Hepatocyte (in vitro differentiated cells): ENCODE results near the gene CNR1. TPM values are rescaled to one million over a fixed set of nuclear protein-coding genes. Genes with fewer than 3 reads are reported as not detected.
A peak's percentile ranks its signal among the peaks of the same experiment; 100 is the strongest.

Source experiments
- DNase-seq: peaks from one replicate; pipeline ENCODE4 v3.0.0-alpha.2; 2016; ENCODE audit warnings: low spot score
- H2AFZ ChIP-seq: fragments of 200-600 bp; sonication (generic); 2 replicates; pipeline ENCODE4 v1.6.0; 2016; ENCODE audit warnings: antibody characterized with exemption, mild to moderate bottlenecking
- H3K27ac ChIP-seq: fragments of 200-600 bp; sonication (generic); 2 replicates; pipeline ENCODE4 v1.5.1; 2016; ENCODE audit warnings: mild to moderate bottlenecking
- H3K27me3 ChIP-seq: fragments of 200-600 bp; sonication (generic); 2 replicates; pipeline ENCODE4 v1.6.1; 2016
- H3K36me3 ChIP-seq: fragments of 200-600 bp; sonication (generic); replicated peaks from 2 replicates; pipeline ENCODE4 v1.5.1; 2016; ENCODE audit warnings: low read depth; ENCODE audit not compliant: insufficient read depth
- H3K4me1 ChIP-seq: fragments of 200-600 bp; sonication (generic); 2 replicates; pipeline ENCODE4 v1.5.1; 2016; ENCODE audit warnings: mild to moderate bottlenecking, moderate library complexity; ENCODE audit not compliant: insufficient read depth
- H3K4me2 ChIP-seq: fragments of 200-600 bp; sonication (generic); 2 replicates; pipeline ENCODE4 v1.6.0; 2016
- H3K4me3 ChIP-seq: fragments of 200-600 bp; sonication (generic); 2 replicates; pipeline ENCODE4 v1.5.1; 2016; ENCODE audit warnings: mild to moderate bottlenecking
- H3K79me2 ChIP-seq: fragments of 200-600 bp; sonication (generic); 2 replicates; pipeline ENCODE4 v1.6.0; 2017; ENCODE audit warnings: mild to moderate bottlenecking
- H3K9me2 ChIP-seq: fragments of 200-600 bp; sonication (generic); replicated peaks from 2 replicates; pipeline ENCODE4 v1.6.0; 2017; ENCODE audit warnings: mild to moderate bottlenecking; ENCODE audit not compliant: insufficient read depth
- H3K9me3 ChIP-seq: fragments of 200-600 bp; sonication (generic); 2 replicates; pipeline ENCODE4 v1.5.1; 2016; ENCODE audit warnings: low read depth, mild to moderate bottlenecking
- H4K20me1 ChIP-seq: fragments of 200-600 bp; sonication (generic); 2 replicates; pipeline ENCODE4 v1.6.0; 2016; ENCODE audit warnings: mild to moderate bottlenecking; ENCODE audit not compliant: insufficient read depth, poor library complexity, severe bottlenecking
- CTCF ChIP-seq: fragments of 200-600 bp; sonication (generic); IDR thresholded peaks from 2 replicates; pipeline ENCODE4 v1.5.1; 2016; ENCODE audit warnings: antibody characterized with exemption, mild to moderate bottlenecking; ENCODE audit not compliant: poor library complexity
- EZH2 ChIP-seq: fragments of 200-600 bp; sonication (generic); IDR thresholded peaks from 2 replicates; pipeline ENCODE4 v1.6.1; 2016; ENCODE audit warnings: antibody characterized with exemption, mild to moderate bottlenecking, borderline replicate concordance
- EZH2phosphoT487 ChIP-seq: fragments of 200-600 bp; sonication (generic); IDR thresholded peaks from one replicate; pipeline ENCODE4 v1.6.1; 2018; ENCODE audit warnings: antibody characterized with exemption, mild to moderate bottlenecking, low read depth, moderate library complexity; ENCODE audit not compliant: unreplicated experiment, severe bottlenecking
- WGBS: methylation state at CpG from one replicate; pipeline ENCODE4 v1.1.6; 2016; ENCODE audit warnings: low lambda C conversion rate; ENCODE audit errors: missing lambda C conversion rate; 5-methylcytosine and 5-hydroxymethylcytosine counted together
- polyA plus RNA-seq: library from polyadenylated mRNA; unstranded; fragments of >200 nt; fragmentation: Nextera tagmentation; extraction: Ambion mirVana; gene quantifications from 2 replicates; pipeline ENCODE4 v1.2.1, GENCODE V29; 2016
- total RNA-seq: library from RNA; depleted of rRNA; stranded (reverse); fragments of >200 nt; gene quantifications from 2 replicates; pipeline ENCODE4 v1.2.3, GENCODE V29; 2014

The CNR1 gene
- total RNA-seq (4.4 and 5.2 TPM in 2 replicates), polyA plus RNA-seq (1.1 and 1.6 TPM in 2 replicates)

GRCh38 chr6:88165844-88166492, at the start of gene CNR1:
Gene CNR1 (minus strand): TSS chr6:88166347. CDS start chr6:88145274, 21,073 bp downstream.
- TF ChIP-seq CTCF (no peak), EZH2phosphoT487 (no peak), EZH2 (no peak)
- peaks cover 62% of the 10 kb centered on the region for H3K27me3 ChIP-seq
- WGBS, result 1% methylated on average over 49 of the region's 78 CpGs
- H3K4me1 ChIP-seq, result peaks cover 10% of the 10 kb centered on the region
- no peaks in the 10 kb centered on the region for H3K79me2 ChIP-seq
- peak within 1 kb of the TSS; percentile 32 for H3K27ac ChIP-seq
- H3K36me3 ChIP-seq, result no peaks in the 10 kb centered on the region
- no peaks in the 10 kb centered on the region for H3K9me2 ChIP-seq
- peak within 1 kb of the TSS; percentile 100 for H3K4me2 ChIP-seq
- DNase-seq, result peak; percentile 79
- peak within 1 kb of the TSS; percentile 87 for H2AFZ ChIP-seq
- no peaks in the 10 kb centered on the region for H3K9me3 ChIP-seq
- H3K4me3 ChIP-seq, result peak within 1 kb of the TSS; percentile 84
- no peaks in the 10 kb centered on the region for H4K20me1 ChIP-seq

GRCh38 chr6:88211446-88211845, 45.3 kb upstream of the CNR1 start:
- no peak overlapping the region for H2AFZ ChIP-seq
- H3K27me3 ChIP-seq, result peaks cover 3% of the 10 kb centered on the region
- H3K79me2 ChIP-seq, result no peaks in the 10 kb centered on the region
- TF ChIP-seq CTCF (no peak), EZH2phosphoT487 (no peak), EZH2 (no peak)
- no peaks in the 10 kb centered on the region for H4K20me1 ChIP-seq
- no peaks in the 10 kb centered on the region for H3K36me3 ChIP-seq
- no peak for DNase-seq
- no peak overlapping the region for H3K4me3 ChIP-seq
- no peaks in the 10 kb centered on the region for H3K4me1 ChIP-seq
- 69% methylated on average over 4 of the region's 4 CpGs for WGBS
- no peak overlapping the region for H3K4me2 ChIP-seq
- no peaks in the 10 kb centered on the region for H3K9me3 ChIP-seq
- H3K27ac ChIP-seq, result no peak overlapping the region
- no peaks in the 10 kb centered on the region for H3K9me2 ChIP-seq

DNA sequence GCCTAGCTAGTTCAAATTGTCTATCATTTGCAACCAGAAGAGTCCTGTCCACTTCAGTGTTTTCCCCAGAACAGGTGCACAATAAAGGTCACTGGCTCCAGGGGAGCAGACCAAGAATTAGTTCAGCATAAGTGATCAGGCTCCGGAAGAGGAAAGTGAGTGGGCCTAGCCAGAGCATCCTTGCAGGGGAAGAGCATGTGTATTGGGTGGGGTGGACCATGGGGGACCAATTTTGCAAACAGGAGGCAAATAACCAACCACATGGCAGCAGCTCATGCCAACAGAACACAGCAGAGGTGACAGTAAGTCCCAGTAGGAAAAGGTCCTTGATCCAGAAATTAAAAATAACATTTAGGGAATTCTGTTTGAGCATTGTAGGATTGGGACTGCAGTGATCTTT, 43.2 kb upstream of the CNR1 start:
- no peaks in the 10 kb centered on the region for H3K36me3 ChIP-seq
- H3K27me3 ChIP-seq, result no peaks in the 10 kb centered on the region
- no peak overlapping the region for H3K4me3 ChIP-seq
- no peak overlapping the region for H2AFZ ChIP-seq
- H3K4me2 ChIP-seq, result no peak overlapping the region
- H3K4me1 ChIP-seq, result no peaks in the 10 kb centered on the region
- no peaks in the 10 kb centered on the region for H3K79me2 ChIP-seq
- TF ChIP-seq EZH2phosphoT487 (no peak), CTCF (no peak), EZH2 (no peak)
- no peaks in the 10 kb centered on the region for H3K9me3 ChIP-seq
- no peaks in the 10 kb centered on the region for H4K20me1 ChIP-seq
- no peaks in the 10 kb centered on the region for H3K9me2 ChIP-seq
- no peak for DNase-seq
- no peak overlapping the region for H3K27ac ChIP-seq
- WGBS, result 100% methylated on average over 1 of the region's 1 CpG
